ENCODE results near the gene GTF2H1.

Gene GTF2H1

GRCh38 chr11:18321969-18322711 lies at the start of gene GTF2H1, which contains the start of gene HPS5:
Gene GTF2H1, plus strand, starts transcription at chr11:18322567. Its CDS starts 10,508 bp downstream, at chr11:18333075.
Gene HPS5, minus strand, starts transcription at chr11:18322140. Its CDS starts 4,282 bp downstream, at chr11:18317858.
- peak; percentile 98 for DNase-seq

- DNase-seq, result no peak
Measured at GRCh38 chr11:18277565-18278271, 44.6 kb upstream of the GTF2H1 start.

GRCh38 chr11:18280438-18281045 lies 41.8 kb upstream of the GTF2H1 start:
- DNase-seq, result no peak

- no peak for DNase-seq
Measured at GRCh38 chr11:18282626-18283025, 39.7 kb upstream of the GTF2H1 start.

GRCh38 chr11:18285841-18286240 lies 36.5 kb upstream of the GTF2H1 start:
- no peak for DNase-seq

GRCh38 chr11:18288911-18289310 lies 33.5 kb upstream of the GTF2H1 start:
- DNase-seq, result no peak

- no peak for DNase-seq
Measured at GRCh38 chr11:18294862-18295261, 27.5 kb upstream of the GTF2H1 start.

- no peak for DNase-seq
Measured at GRCh38 chr11:18295316-18295715, 27.1 kb upstream of the GTF2H1 start.

GRCh38 chr11:18299721-18300120 lies 22.6 kb upstream of the GTF2H1 start:
- no peak for DNase-seq

- DNase-seq, result no peak
Measured at GRCh38 chr11:18304745-18305144, 17.6 kb upstream of the GTF2H1 start.

- DNase-seq, result no peak
Measured at GRCh38 chr11:18307461-18308139, 14.8 kb upstream of the GTF2H1 start.

GRCh38 chr11:18308242-18308641 lies 14.1 kb upstream of the GTF2H1 start:
- no peak for DNase-seq

GRCh38 chr11:18309691-18310090 lies 12.7 kb upstream of the GTF2H1 start:
- DNase-seq, result no peak

GRCh38 chr11:18310800-18311340 lies 11.5 kb upstream of the GTF2H1 start:
- no peak for DNase-seq

- no peak for DNase-seq
Measured at GRCh38 chr11:18312012-18312411, 10.4 kb upstream of the GTF2H1 start.

- DNase-seq, result no peak
Measured at GRCh38 chr11:18312663-18313420, 9.5 kb upstream of the GTF2H1 start.

GRCh38 chr11:18313965-18314763 lies 8.2 kb upstream of the GTF2H1 start:
- no peak for DNase-seq

- no peak for DNase-seq
Measured at GRCh38 chr11:18314784-18315523, 7.4 kb upstream of the GTF2H1 start.

- DNase-seq, result no peak
Measured at GRCh38 chr11:18315893-18316292, 6.5 kb upstream of the GTF2H1 start.

GRCh38 chr11:18317551-18317950 lies 4.8 kb upstream of the GTF2H1 start:
- no peak for DNase-seq

GRCh38 chr11:18319914-18320313 lies 2.5 kb upstream of the GTF2H1 start:
- DNase-seq, result no peak
